Stimulated activated CD4-positive, alpha-beta T cell treated with anti-CD3 and anti-CD28 coated beads, Interleukin-1b, Interleukin-23, amount 100 ng/mL, for 4 hours (primary cell): Measurements from ENCODE around the gene CD300LG.

Experiments used
- DNase-seq, 2 donors: peaks; one replicate each; pipeline ENCODE4 v3.0.0-alpha.2; 2020; ENCODE audit warnings: low read depth in 2 of 2

CD300LG gene

GRCh38 chr17:43907425-43907981, 60.5 kb downstream of the CD300LG start, which contains the start of gene MPP2:
Gene MPP2 (minus strand): TSS chr17:43907536. CDS start chr17:43904460, 3,076 bp downstream.
- peak in 1 of 2 donors; percentile 36 for DNase-seq

- peak; percentile 35 to 48 for DNase-seq
Measured at GRCh38 chr17:43907998-43908721, 61.2 kb downstream of the CD300LG start.

DNA sequence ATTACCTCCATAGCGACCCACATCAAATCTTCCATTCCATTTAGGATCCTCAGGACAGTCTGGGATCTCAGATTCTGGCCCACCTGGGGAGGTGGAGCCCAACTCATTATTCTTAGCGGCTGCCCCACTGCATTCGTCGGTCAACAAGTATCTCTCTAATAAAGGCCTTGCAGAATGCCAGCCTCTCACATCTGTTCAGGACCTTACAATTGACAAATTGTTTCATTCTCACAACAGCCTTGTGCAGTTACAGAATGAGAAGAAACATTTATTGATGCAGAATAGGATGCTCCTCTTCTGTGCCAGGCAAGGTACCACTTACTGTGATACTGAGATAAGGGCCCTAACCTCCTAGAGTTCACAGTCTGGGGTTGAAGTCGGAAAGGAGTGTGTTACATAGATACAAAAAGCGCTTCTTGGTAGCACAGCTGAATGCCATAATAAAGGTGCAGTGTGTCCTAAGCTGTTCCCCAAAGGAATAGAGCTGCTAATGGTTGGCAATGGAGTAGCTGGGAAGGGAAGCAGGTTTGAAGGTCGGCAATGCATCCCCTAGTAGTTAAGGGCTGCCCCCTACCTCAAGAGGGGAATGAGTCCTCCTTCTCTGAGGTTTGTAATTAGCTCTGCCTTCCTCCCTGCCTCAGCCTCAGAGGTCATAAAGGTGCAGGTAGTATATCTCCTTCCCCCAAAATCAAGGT, 62.7 kb downstream of the CD300LG start:
- DNase-seq, result no peak

- no peak for DNase-seq
Measured at GRCh38 chr17:43911904-43912303, 64.9 kb downstream of the CD300LG start.

GRCh38 chr17:43912635-43913304, 65.8 kb downstream of the CD300LG start:
- DNase-seq, result no peak
